GM12872 (cell line): Measurements from ENCODE around the gene LGALS1.

Source experiments
- CTCF ChIP-seq: IDR thresholded peaks from 3 replicates; pipeline ENCODE4 v1.5.1; 2011; ENCODE audit warnings: low read depth, mild to moderate bottlenecking, low read length, moderate library complexity; ENCODE audit not compliant: insufficient read depth

LGALS1 gene

DNA sequence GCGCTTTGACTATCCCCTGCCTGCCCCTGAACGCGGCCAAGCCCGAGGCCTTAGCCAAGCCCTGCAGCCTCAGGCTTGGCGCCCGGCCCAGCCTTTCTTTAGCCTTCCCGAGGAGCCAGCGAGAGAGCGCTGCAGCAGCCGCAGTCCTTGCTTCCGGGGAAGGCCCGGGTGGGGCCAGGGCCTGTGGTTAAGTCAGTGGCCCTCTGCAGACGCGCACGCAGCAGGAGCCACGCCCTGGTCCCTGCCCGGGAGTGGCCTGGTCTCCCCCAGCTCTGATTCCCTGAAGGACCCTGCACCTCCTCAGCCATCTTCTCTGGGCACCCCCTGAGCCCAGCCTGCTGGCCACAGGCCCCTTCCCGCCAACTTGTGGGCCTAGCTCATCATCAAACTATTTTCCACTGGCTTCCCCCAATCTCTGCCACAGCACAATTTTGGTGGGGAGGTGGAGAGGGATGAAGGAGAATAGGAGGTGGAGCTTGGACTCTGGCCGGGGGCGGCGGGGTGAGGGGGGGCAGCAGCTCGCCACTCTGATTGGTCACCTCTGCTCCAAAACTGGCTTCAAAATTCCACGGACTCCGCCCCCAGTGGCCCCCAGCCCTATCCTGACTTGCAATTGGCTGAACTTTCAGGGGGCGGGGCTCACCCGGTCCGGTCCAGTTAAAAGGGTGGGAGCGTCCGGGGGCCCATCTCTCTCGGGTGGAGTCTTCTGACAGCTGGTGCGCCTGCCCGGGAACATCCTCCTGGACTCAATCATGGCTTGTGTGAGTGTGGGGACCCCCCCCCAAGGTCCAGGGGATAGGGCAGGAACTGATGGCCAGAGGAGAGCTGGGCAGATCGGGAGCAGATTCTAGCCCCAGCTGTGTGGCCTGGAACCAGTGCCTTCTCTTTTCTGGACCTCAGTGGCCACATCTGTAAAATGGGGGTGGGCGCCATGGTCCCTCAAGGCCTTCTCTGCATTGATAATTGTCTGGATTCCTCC lies at the start of gene LGALS1:
Gene LGALS1 (plus strand): TSS at position 686 of the 979 bp plus-strand sequence. CDS start 67 bp downstream, at position 753.
- TF ChIP-seq CTCF: no peak

- TF ChIP-seq CTCF: no peak
Observed at GRCh38 chr22:37625737-37626136, 49.7 kb upstream of the LGALS1 start.

GRCh38 chr22:37626144-37626543 lies 49.3 kb upstream of the LGALS1 start:
- no peak for TF ChIP-seq CTCF

- no peak for TF ChIP-seq CTCF
Observed at GRCh38 chr22:37626556-37627075, 48.8 kb upstream of the LGALS1 start.

GRCh38 chr22:37627121-37627520 lies 48.3 kb upstream of the LGALS1 start:
- no peak for TF ChIP-seq CTCF

DNA sequence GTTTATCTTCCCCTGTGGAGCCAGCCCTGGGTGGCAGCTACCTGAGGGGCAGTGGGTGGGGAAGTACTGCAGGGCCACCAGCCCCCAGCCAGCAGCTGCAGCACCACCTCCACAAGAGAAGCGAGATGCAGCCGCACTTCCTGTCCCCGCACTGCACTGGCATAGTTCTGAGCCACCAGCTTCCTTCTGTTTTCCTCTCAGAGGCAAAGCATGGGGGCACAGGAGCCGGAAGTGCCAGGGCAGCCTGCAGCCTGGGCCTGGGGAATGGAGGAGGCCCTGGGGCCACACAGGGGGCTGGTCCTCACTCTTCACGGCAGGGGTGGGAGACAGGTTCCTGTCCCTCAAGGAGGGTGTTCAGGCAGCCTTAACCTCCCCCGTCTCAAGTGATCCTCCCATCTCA lies 47.9 kb upstream of the LGALS1 start:
- no peak for TF ChIP-seq CTCF

DNA sequence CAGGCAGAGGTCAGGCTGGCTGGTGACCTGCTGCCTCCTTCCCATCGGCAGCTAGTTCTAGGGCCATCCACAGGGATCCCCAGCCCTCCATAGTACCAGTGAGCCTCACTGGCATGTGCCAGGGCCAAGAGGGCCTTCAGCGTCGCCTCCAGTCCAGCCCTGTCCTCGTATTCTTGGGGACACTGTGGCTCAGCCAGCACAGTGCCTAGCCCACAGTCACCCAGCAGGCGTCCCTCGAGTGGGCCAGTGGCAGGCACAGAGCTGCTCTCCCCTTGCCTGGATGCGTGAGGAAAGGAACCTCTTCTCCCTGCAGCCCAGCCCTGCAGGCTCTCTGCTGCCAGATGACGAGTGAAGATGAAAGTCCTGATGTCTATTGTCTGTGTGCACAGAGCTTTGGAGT lies 46.6 kb upstream of the LGALS1 start:
- no peak for TF ChIP-seq CTCF
